Measurements from ENCODE around the gene ZC3H18. TPM values are rescaled to one million over a fixed set of nuclear protein-coding genes. Genes with fewer than 3 reads are reported as not detected.

ZC3H18 gene
- total RNA-seq, result 49.8 and 50.2 TPM in 2 replicates
- long read RNA-seq, partial matches to known transcripts, result 7 of 7 reads
- long read RNA-seq, other reads (novel, unspliced or antisense), result 0 of 7 reads

DNA sequence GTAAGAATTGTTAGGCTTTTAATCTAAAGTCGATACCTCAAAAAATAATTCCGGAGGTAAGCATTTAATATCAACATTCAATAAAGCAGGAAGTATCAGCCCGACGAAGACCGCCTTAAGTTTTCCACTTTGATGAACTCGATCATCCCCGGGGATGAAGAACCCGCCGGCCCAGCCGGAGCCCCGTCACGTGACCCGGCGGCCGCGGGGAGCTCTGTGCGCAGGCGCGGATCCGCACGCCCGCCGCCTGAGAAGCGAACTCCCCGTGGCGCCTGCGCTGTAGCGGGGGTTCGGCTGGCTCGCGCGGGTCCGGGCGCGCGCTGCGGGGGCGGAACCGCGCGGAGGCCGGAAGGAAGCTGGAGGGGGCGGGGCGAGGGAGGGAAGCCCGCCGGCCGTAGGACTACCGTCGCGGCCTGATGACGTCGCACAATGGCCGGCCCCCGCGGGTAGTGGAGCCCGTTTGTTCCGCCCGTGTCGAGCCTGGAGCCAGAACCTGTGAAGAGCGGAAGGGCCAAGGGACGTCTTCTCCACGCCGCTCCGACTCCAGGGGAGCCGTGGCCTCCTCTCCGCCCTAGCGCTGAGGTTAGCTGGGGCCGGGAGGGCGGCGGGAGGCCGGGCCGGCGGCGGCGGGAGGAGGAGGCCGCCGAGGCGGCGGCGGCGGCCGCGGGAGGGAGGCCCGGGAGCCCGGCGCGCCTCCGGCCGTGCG lies at the start of gene ZC3H18:
TSS of gene ZC3H18 (plus strand) at position 419 of the 706 bp plus-strand sequence. CDS start 6,721 bp downstream, outside the sequence.
- peak; percentile 99 for DNase-seq (ENCODE audit: extremely low spot score, unreplicated experiment)
- H3K36me3 Mint-ChIP-seq (ENCODE audit: unreplicated experiment), result peaks cover 3% of the 10 kb centered on the region
- no peaks in the 10 kb centered on the region for H3K27me3 Mint-ChIP-seq (ENCODE audit: unreplicated experiment)
- peak within 1 kb of the TSS; percentile 84 for H3K27ac Mint-ChIP-seq (ENCODE audit: unreplicated experiment)
- peak within 1 kb of the TSS; percentile 79 for H3K4me3 Mint-ChIP-seq (ENCODE audit: unreplicated experiment)
- no peaks in the 10 kb centered on the region for H3K9me3 Mint-ChIP-seq (ENCODE audit: unreplicated experiment)
- H3K4me1 Mint-ChIP-seq (ENCODE audit: unreplicated experiment), result peaks cover 24% of the 10 kb centered on the region
- TF ChIP-seq, protein P1, sequence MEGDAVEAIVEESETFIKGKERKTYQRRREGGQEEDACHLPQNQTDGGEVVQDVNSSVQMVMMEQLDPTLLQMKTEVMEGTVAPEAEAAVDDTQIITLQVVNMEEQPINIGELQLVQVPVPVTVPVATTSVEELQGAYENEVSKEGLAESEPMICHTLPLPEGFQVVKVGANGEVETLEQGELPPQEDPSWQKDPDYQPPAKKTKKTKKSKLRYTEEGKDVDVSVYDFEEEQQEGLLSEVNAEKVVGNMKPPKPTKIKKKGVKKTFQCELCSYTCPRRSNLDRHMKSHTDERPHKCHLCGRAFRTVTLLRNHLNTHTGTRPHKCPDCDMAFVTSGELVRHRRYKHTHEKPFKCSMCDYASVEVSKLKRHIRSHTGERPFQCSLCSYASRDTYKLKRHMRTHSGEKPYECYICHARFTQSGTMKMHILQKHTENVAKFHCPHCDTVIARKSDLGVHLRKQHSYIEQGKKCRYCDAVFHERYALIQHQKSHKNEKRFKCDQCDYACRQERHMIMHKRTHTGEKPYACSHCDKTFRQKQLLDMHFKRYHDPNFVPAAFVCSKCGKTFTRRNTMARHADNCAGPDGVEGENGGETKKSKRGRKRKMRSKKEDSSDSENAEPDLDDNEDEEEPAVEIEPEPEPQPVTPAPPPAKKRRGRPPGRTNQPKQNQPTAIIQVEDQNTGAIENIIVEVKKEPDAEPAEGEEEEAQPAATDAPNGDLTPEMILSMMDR (IDR thresholded peaks at IDR 0.05), result no peak

DNA sequence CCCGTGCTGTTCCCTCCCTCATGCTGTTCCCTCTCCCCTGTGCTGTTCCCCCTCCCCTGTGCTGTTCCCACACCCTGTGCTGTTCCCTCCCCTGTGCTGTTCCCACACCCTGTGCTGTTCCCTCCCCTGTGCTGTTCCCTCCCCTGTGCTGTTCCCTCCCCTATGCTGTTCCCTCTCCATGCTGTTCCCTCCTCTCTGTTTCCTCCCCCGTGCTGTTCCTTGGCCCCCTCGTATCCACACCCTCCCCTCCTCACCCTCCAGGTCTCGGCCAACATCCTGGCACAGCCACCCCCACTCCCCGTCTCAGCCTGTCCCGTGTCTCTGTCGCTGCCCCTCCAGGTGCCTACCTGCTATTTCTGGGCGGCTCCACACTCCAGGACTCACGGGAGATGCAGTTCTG lies 48.5 kb upstream of the ZC3H18 start:
- Mint-ChIP-seq H3K27ac (ENCODE audit: unreplicated experiment) (no peak overlapping the region), H3K36me3 (ENCODE audit: unreplicated experiment) (no peaks in the 10 kb centered on the region), H3K27me3 (ENCODE audit: unreplicated experiment) (no peaks in the 10 kb centered on the region), H3K9me3 (ENCODE audit: unreplicated experiment) (no peaks in the 10 kb centered on the region), H3K4me1 (ENCODE audit: unreplicated experiment) (no peaks in the 10 kb centered on the region), H3K4me3 (ENCODE audit: unreplicated experiment) (no peak overlapping the region)
- no peak for DNase-seq (ENCODE audit: extremely low spot score, unreplicated experiment)
- TF ChIP-seq, protein P1 (IDR thresholded peaks at IDR 0.05), result no peak

DNA sequence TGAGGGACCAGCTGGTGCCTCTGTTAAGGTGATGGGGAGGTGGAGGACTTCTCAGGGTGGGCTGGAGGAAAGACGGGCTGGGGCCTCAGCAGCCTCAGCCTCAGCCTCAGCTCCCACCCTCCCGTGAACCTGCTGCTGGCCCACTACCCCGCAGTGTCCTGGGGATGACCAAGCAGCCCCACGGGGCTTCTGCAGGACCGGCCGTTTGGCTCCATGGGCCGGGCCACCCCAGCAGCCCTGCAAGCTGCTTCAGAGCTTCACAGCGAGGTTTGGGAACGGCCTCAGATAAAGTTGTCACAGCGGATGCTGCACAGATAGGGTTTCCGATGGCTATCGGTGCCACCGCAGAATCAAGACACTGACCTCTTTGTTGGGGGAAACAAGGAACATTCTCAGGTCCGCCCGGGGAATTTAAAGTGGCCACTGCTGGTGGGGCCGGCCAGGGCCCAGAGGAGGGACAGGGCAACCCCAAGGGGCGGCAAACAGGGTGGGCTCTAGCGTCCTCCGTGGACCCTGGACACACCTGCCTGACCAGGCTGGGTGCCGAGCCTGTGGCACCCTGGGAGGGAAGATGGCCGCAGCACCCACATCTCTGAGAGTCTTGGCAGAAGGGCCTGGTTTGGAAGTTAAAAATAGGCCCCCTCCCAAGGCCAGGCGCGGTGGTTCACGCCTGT lies 47.8 kb upstream of the ZC3H18 start:
- no peak overlapping the region for H3K4me3 Mint-ChIP-seq (ENCODE audit: unreplicated experiment)
- H3K9me3 Mint-ChIP-seq (ENCODE audit: unreplicated experiment), result no peaks in the 10 kb centered on the region
- DNase-seq (ENCODE audit: extremely low spot score, unreplicated experiment), result no peak
- no peaks in the 10 kb centered on the region for H3K27me3 Mint-ChIP-seq (ENCODE audit: unreplicated experiment)
- H3K4me1 Mint-ChIP-seq (ENCODE audit: unreplicated experiment), result no peaks in the 10 kb centered on the region
- no peaks in the 10 kb centered on the region for H3K36me3 Mint-ChIP-seq (ENCODE audit: unreplicated experiment)
- TF ChIP-seq, protein P1 (IDR thresholded peaks at IDR 0.05), result no peak
- no peak overlapping the region for H3K27ac Mint-ChIP-seq (ENCODE audit: unreplicated experiment)

DNA sequence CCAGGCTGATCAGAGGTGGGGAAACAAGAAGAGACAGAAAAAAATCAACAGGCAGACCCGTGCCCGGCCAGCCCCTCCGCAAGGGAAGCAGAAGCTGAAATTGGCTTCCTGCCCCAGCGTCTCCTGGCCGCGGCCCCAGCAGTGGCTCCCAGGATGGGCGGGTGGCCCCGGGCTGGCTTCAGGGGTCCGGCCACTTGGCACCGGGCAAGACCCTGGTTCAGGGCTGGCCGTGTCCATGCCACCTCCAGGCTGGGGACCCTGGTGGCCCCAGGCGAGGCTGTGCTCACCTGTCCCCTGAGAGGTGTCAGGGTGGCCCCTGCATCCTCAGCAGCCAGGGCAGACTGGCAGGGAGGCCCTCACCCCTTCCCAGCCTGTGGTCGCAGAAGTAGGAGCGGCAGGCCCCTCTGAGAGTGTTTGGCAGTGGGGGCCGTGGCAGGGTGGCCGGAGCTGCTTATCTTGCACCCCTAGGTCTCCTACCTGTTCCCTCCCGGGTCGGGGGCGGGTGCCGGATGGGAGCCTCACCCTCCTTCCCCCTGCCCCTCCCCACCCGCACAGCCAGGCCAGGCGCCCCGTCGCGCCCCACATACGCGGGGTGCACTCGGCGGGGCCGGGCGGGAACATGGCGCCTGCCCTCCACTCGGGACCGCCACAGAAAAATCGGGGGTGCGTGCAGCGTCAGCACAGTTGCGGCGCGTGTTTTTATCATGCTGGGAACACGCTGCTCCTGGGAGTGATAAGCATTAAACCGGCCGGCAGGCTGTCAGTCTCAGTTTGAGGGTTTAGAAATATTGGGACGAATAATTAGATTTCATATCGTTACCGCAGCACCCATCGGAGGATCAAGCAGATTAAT lies 46.7 kb upstream of the ZC3H18 start:
- H3K9me3 Mint-ChIP-seq (ENCODE audit: unreplicated experiment), result no peaks in the 10 kb centered on the region
- DNase-seq (ENCODE audit: extremely low spot score, unreplicated experiment), result no peak
- H3K4me3 Mint-ChIP-seq (ENCODE audit: unreplicated experiment), result no peak overlapping the region
- H3K4me1 Mint-ChIP-seq (ENCODE audit: unreplicated experiment), result no peaks in the 10 kb centered on the region
- H3K27me3 Mint-ChIP-seq (ENCODE audit: unreplicated experiment), result no peaks in the 10 kb centered on the region
- TF ChIP-seq, protein P1 (IDR thresholded peaks at IDR 0.05), result no peak
- no peak overlapping the region for H3K27ac Mint-ChIP-seq (ENCODE audit: unreplicated experiment)
- no peaks in the 10 kb centered on the region for H3K36me3 Mint-ChIP-seq (ENCODE audit: unreplicated experiment)

All from osteocyte (in vitro differentiated cells).